ENCODE measurements around the gene NTN1. TPM values are rescaled to one million over a fixed set of nuclear protein-coding genes. Genes with fewer than 3 reads are reported as not detected.

The NTN1 gene
- total RNA-seq, 4 donors from 2014 or later = 9.8 to 33.6 (median 17.6) TPM

- peaks cover 0 to 24% (median 0%) of the 10 kb centered on the region in 3 donors for H3K36me3 ChIP-seq
- DNase-seq = no peak
- intact Hi-C loops (cut with DNase I) = no loop called here
- peak overlapping the region in 1 of 4 donors; percentile 51 for H3K27ac ChIP-seq
- no peaks in the 10 kb centered on the region for H3K4me1 ChIP-seq
- peaks cover 0 to 9% (median 0%) of the 10 kb centered on the region in 3 donors for H3K9me3 ChIP-seq
- TF ChIP-seq POLR2A (IDR thresholded peaks at IDR 0.05) (no peak), CTCF (IDR thresholded peaks at IDR 0.05) (no peak)
- H3K27me3 ChIP-seq = no peaks in the 10 kb centered on the region
- 55 to 65% methylated on average over 3 to 4 of the region's 4 CpGs for WGBS, 2 donors
- no peak overlapping the region for H3K4me3 ChIP-seq
Observed at GRCh38 chr17:9036336-9036735, 15.0 kb downstream of the NTN1 start.

GRCh38 chr17:9037736-9038135 lies 16.4 kb downstream of the NTN1 start:
- no peaks in the 10 kb centered on the region for H3K4me1 ChIP-seq
- peak overlapping the region in 3 of 4 donors; percentile 36 to 52 (median 51) for H3K27ac ChIP-seq
- peaks cover 0 to 24% (median 0%) of the 10 kb centered on the region in 3 donors for H3K36me3 ChIP-seq
- WGBS, 2 donors = 44 to 51% methylated on average over 2 of the region's 2 CpGs
- H3K9me3 ChIP-seq = peaks cover 0 to 9% (median 0%) of the 10 kb centered on the region in 3 donors
- DNase-seq = no peak
- H3K4me3 ChIP-seq = no peak overlapping the region
- TF ChIP-seq POLR2A (IDR thresholded peaks at IDR 0.05) = no peak
- TF ChIP-seq CTCF (IDR thresholded peaks at IDR 0.05) = no peak
- intact Hi-C loops (cut with DNase I) = no loop called here
- no peaks in the 10 kb centered on the region for H3K27me3 ChIP-seq

GRCh38 chr17:9038380-9038779 lies 17.1 kb downstream of the NTN1 start:
- H3K36me3 ChIP-seq = peaks cover 0 to 24% (median 0%) of the 10 kb centered on the region in 3 donors
- H3K9me3 ChIP-seq = peaks cover 0 to 9% (median 0%) of the 10 kb centered on the region in 3 donors
- no peak overlapping the region for H3K4me3 ChIP-seq
- no peaks in the 10 kb centered on the region for H3K27me3 ChIP-seq
- intact Hi-C loops (cut with DNase I) = no loop called here
- H3K4me1 ChIP-seq = no peaks in the 10 kb centered on the region
- WGBS, 2 donors = 88 to 100% methylated on average over 1 of the region's 1 CpG
- no peak for DNase-seq
- peak overlapping the region in 2 of 4 donors; percentile 21 to 36 for H3K27ac ChIP-seq
- no peak for TF ChIP-seq CTCF (IDR thresholded peaks at IDR 0.05)

- DNase-seq = no peak
- H3K4me1 ChIP-seq = peaks cover 0 to 15% (median 0%) of the 10 kb centered on the region in 3 donors
- 61 to 72% methylated on average over 11 of the region's 11 CpGs for WGBS, 2 donors
- peaks cover 0 to 9% (median 0%) of the 10 kb centered on the region in 3 donors for H3K36me3 ChIP-seq
- intact Hi-C loops (cut with DNase I) = no loop called here
- no peaks in the 10 kb centered on the region for H3K27me3 ChIP-seq
- TF ChIP-seq CTCF (IDR thresholded peaks at IDR 0.05) (no peak), POLR2A (IDR thresholded peaks at IDR 0.05) (no peak)
- H3K27ac ChIP-seq = peak overlapping the region in 3 of 4 donors; percentile 52 to 78 (median 78)
- no peak overlapping the region for H3K4me3 ChIP-seq
- peaks cover 0 to 8% (median 0%) of the 10 kb centered on the region in 3 donors for H3K9me3 ChIP-seq
Observed at GRCh38 chr17:9044772-9045463, 23.6 kb downstream of the NTN1 start.

GRCh38 chr17:9050801-9051401 lies 29.6 kb downstream of the NTN1 start:
- WGBS, 2 donors = 33 to 61% methylated on average over 7 of the region's 8 CpGs
- H3K9me3 ChIP-seq = peaks cover 0 to 3% (median 0%) of the 10 kb centered on the region in 3 donors
- H3K4me3 ChIP-seq = no peak overlapping the region
- no peak for DNase-seq
- peaks cover 8 to 23% (median 11%) of the 10 kb centered on the region in 3 donors for H3K4me1 ChIP-seq
- H3K27me3 ChIP-seq = no peaks in the 10 kb centered on the region
- intact Hi-C loops (cut with DNase I) = no loop called here
- peak overlapping the region in 3 of 4 donors; percentile 30 to 65 (median 62) for H3K27ac ChIP-seq
- H3K36me3 ChIP-seq = peaks cover 0 to 6% (median 0%) of the 10 kb centered on the region in 3 donors
- TF ChIP-seq CTCF (IDR thresholded peaks at IDR 0.05) (no peak), POLR2A (IDR thresholded peaks at IDR 0.05) (no peak)
